CD4-positive, alpha-beta memory T cell (primary cell): ENCODE results near the gene RFNG. TPM values are rescaled to one million over a fixed set of nuclear protein-coding genes. Genes with fewer than 3 reads are reported as not detected.

Source experiments
- CTCF ChIA-PET: fragments of 350-600 bp; sonication (Branson Sonifier 250); formaldehyde crosslinking; loops from one replicate; lab custom pipeline; 2021; ENCODE audit warnings: inconsistent platforms; ENCODE audit not compliant: partially characterized antibody; lab: Charles Lee
- POLR2A ChIA-PET: fragments of 350-600 bp; sonication (Branson Sonifier 250); formaldehyde crosslinking; loops from one replicate; lab custom pipeline; 2021; ENCODE audit not compliant: partially characterized antibody; lab: Charles Lee
- DNase-seq, 5 donors: peaks; one replicate each; pipeline versions ENCODE4 v3.0.0 to v3.0.0-alpha.2; 2020 to 2022; ENCODE audit warnings: mixed read lengths in 1 of 5
- H3K27ac ChIP-seq: one replicate; pipeline ENCODE4 v1.7.0; 2013; ENCODE audit warnings: low read depth, low read length
- H3K27me3 ChIP-seq: 2 replicates; pipeline ENCODE4 v1.7.0; 2013; ENCODE audit warnings: mild to moderate bottlenecking, low read length, moderate library complexity; ENCODE audit not compliant: insufficient read depth
- H3K36me3 ChIP-seq: 2 replicates; pipeline ENCODE4 v1.7.0; 2013; ENCODE audit warnings: mild to moderate bottlenecking, low read length, moderate library complexity; ENCODE audit not compliant: insufficient read depth
- H3K4me1 ChIP-seq: 2 replicates; pipeline ENCODE4 v1.7.0; 2013; ENCODE audit warnings: mild to moderate bottlenecking, low read length, moderate library complexity; ENCODE audit not compliant: insufficient read depth
- H3K4me3 ChIP-seq, 2 donors: one replicate each; pipeline ENCODE4 v1.7.0; 2013; ENCODE audit warnings: low read length in 2 of 2, mild to moderate bottlenecking in 1 of 2
- H3K9me3 ChIP-seq, 2 donors: one replicate each; pipeline ENCODE4 v1.7.0; 2013; ENCODE audit warnings: low read length in 2 of 2, control low read depth in 1 of 2; ENCODE audit not compliant: control insufficient read depth in 1 of 2
- H3K27ac Mint-ChIP-seq, 7 donors: one replicate each; pipeline ENCODE4 v1.8.0; 2020 to 2021; ENCODE audit warnings: mixed read lengths in 7 of 7, mild to moderate bottlenecking in 6 of 7, inconsistent platforms in 3 of 7, moderate library complexity in 3 of 7
- H3K27me3 Mint-ChIP-seq, 2 donors: one replicate each; pipeline ENCODE4 v1.8.0; 2020 to 2021; ENCODE audit warnings: mixed read lengths in 2 of 2
- H3K36me3 Mint-ChIP-seq, 2 donors: one replicate each; pipeline ENCODE4 v1.8.0; 2020 to 2021; ENCODE audit warnings: mixed read lengths in 2 of 2, inconsistent platforms in 1 of 2, mild to moderate bottlenecking in 1 of 2
- H3K4me1 Mint-ChIP-seq, 4 donors: one replicate each; pipeline ENCODE4 v1.8.0; 2020 to 2021; ENCODE audit warnings: mixed read lengths in 4 of 4, mild to moderate bottlenecking in 1 of 4
- H3K4me3 Mint-ChIP-seq, 8 donors: one replicate each; pipeline ENCODE4 v1.8.0; 2020 to 2021; ENCODE audit warnings: mixed read lengths in 8 of 8, mild to moderate bottlenecking in 7 of 8, moderate library complexity in 6 of 8, inconsistent platforms in 3 of 8
- H3K9me3 Mint-ChIP-seq, 8 donors: one replicate each; pipeline ENCODE4 v1.8.0; 2020 to 2021; ENCODE audit warnings: mixed read lengths in 8 of 8, mild to moderate bottlenecking in 5 of 8, inconsistent platforms in 3 of 8, moderate library complexity in 1 of 8
- intact Hi-C: fragments of 100-400 bp; cut with micrococcal nuclease; formaldehyde crosslinking; loops from one replicate; pipeline ENCODE4 v1.15.1; 2023
- polyA plus RNA-seq, 2 donors: library from polyadenylated mRNA; unstranded; fragments of 300-500 nt; fragmentation: Illumina TruSeq; gene quantifications; one replicate each; pipeline ENCODE4 v1.2.3, GENCODE V29; 2021
- total RNA-seq, 2 experiments: library from RNA; stranded (reverse); gene quantifications; one replicate each; pipeline ENCODE4 v1.2.3, GENCODE V29; 2021

Gene RFNG
- total and polyA plus RNA-seq, 4 experiments from 2014 or later: 6.2 to 44.0 (median 22.9) TPM

- intact Hi-C loops: no loop called here
- no peaks in the 10 kb centered on the region for H3K9me3 ChIP-seq
- ChIA-PET CTCF (no interaction called here), POLR2A (no interaction called here)
- H3K36me3 Mint-ChIP-seq: peaks cover 2 to 4% of the 10 kb centered on the region in 2 donors
- H3K36me3 ChIP-seq: no peaks in the 10 kb centered on the region
- no peak overlapping the region for H3K4me3 ChIP-seq
- no peak overlapping the region for H3K27ac ChIP-seq
- DNase-seq: no peak
- H3K27me3 ChIP-seq: no peaks in the 10 kb centered on the region
- no peak overlapping the region for H3K27ac Mint-ChIP-seq
- no peak overlapping the region for H3K4me3 Mint-ChIP-seq
- no peaks in the 10 kb centered on the region for H3K9me3 Mint-ChIP-seq
- H3K4me1 Mint-ChIP-seq: no peaks in the 10 kb centered on the region
- no peaks in the 10 kb centered on the region for H3K4me1 ChIP-seq
- H3K27me3 Mint-ChIP-seq: no peaks in the 10 kb centered on the region
Observed at GRCh38 chr17:81998691-81999438, 52.7 kb downstream of the RFNG start.

GRCh38 chr17:81998212-81998611, 53.4 kb downstream of the RFNG start:
- no peaks in the 10 kb centered on the region for H3K27me3 ChIP-seq
- H3K36me3 Mint-ChIP-seq: peaks cover 2 to 7% of the 10 kb centered on the region in 2 donors
- H3K36me3 ChIP-seq: no peaks in the 10 kb centered on the region
- POLR2A ChIA-PET: no interaction called here
- H3K9me3 Mint-ChIP-seq: no peaks in the 10 kb centered on the region
- no peak overlapping the region for H3K4me3 Mint-ChIP-seq
- H3K4me1 Mint-ChIP-seq: no peaks in the 10 kb centered on the region
- H3K27me3 Mint-ChIP-seq: no peaks in the 10 kb centered on the region
- DNase-seq: no peak
- no peak overlapping the region for H3K27ac Mint-ChIP-seq
- H3K27ac ChIP-seq: no peak overlapping the region
- H3K9me3 ChIP-seq: no peaks in the 10 kb centered on the region
- CTCF ChIA-PET: no interaction called here
- intact Hi-C loops: no loop called here
- H3K4me3 ChIP-seq: no peak overlapping the region
- H3K4me1 ChIP-seq: no peaks in the 10 kb centered on the region

Other genes starting within 250 kb of the RFNG start
- not detected for gene GCGR, start 247.7 kb downstream of the RFNG start, total RNA-seq
- not detected for gene GCGR, start 247.7 kb downstream of the RFNG start, polyA plus RNA-seq
- 10 to 100 TPM; 65.8 to 71.0 TPM for gene MCRIP1, start 218.5 kb downstream of the RFNG start, total RNA-seq
- gene MCRIP1, start 218.5 kb downstream of the RFNG start, polyA plus RNA-seq: 10 to 100 TPM; 66.7 to 87.2 TPM
- gene PPP1R27, start 216.8 kb downstream of the RFNG start, total RNA-seq: not detected
- gene PPP1R27, start 216.8 kb downstream of the RFNG start, polyA plus RNA-seq: under 1 TPM in 1 of 2 donors, not detected in 1; 0.18 TPM
- 100 to 1,000 TPM; 392 to 409 TPM for gene P4HB, start 191.3 kb downstream of the RFNG start, total RNA-seq
- 100 to 1,000 TPM; 272 to 339 TPM for gene P4HB, start 191.3 kb downstream of the RFNG start, polyA plus RNA-seq
- 100 to 1,000 TPM; 380 to 382 TPM for gene ARHGDIA, start 180.5 kb downstream of the RFNG start, total RNA-seq
- gene ARHGDIA, start 180.5 kb downstream of the RFNG start, polyA plus RNA-seq: 100 to 1,000 TPM in 1 of 2 donors, 10 to 100 TPM in 1; 84.8 to 205 TPM
- 10 to 100 TPM; 47.2 to 47.7 TPM for gene ALYREF, start 160.2 kb downstream of the RFNG start, total RNA-seq
- 10 to 100 TPM; 23.3 to 50.8 TPM for gene ALYREF, start 160.2 kb downstream of the RFNG start, polyA plus RNA-seq
- 10 to 100 TPM; 53.8 to 57.0 TPM for gene ANAPC11, start 160.1 kb downstream of the RFNG start, total RNA-seq
- 100 to 1,000 TPM; 262 to 267 TPM for gene ANAPC11, start 160.1 kb downstream of the RFNG start, polyA plus RNA-seq
- gene NPB, start 149.6 kb downstream of the RFNG start, total RNA-seq: under 1 TPM; 0.61 to 0.79 TPM
- gene NPB, start 149.6 kb downstream of the RFNG start, polyA plus RNA-seq: not detected
- 10 to 100 TPM; 43.5 to 48.3 TPM for gene PCYT2, start 140.4 kb downstream of the RFNG start, total RNA-seq
- gene PCYT2, start 140.4 kb downstream of the RFNG start, polyA plus RNA-seq: 10 to 100 TPM; 27.8 to 30.3 TPM
- gene SIRT7, start 133.6 kb downstream of the RFNG start, total RNA-seq: 10 to 100 TPM; 87.8 to 91.9 TPM
- 10 to 100 TPM; 31.5 to 45.0 TPM for gene SIRT7, start 133.6 kb downstream of the RFNG start, polyA plus RNA-seq
- 10 to 100 TPM; 16.0 to 16.3 TPM for gene MAFG, start 124.1 kb downstream of the RFNG start, total RNA-seq
- gene MAFG, start 124.1 kb downstream of the RFNG start, polyA plus RNA-seq: 1 to 10 TPM; 2.1 to 3.5 TPM
- gene PYCR1, start 114.5 kb downstream of the RFNG start, total RNA-seq: 1 to 10 TPM in 1 of 2 experiments, under 1 TPM in 1; 0.64 to 1.1 TPM
- gene PYCR1, start 114.5 kb downstream of the RFNG start, polyA plus RNA-seq: 1 to 10 TPM in 1 of 2 donors, under 1 TPM in 1; 0.54 to 3.1 TPM
- gene MYADML2, start 104.6 kb downstream of the RFNG start, total RNA-seq: not detected
- gene MYADML2, start 104.6 kb downstream of the RFNG start, polyA plus RNA-seq: not detected
- gene NOTUM, start 90.6 kb downstream of the RFNG start, total RNA-seq: not detected
- not detected for gene NOTUM, start 90.6 kb downstream of the RFNG start, polyA plus RNA-seq
- gene ASPSCR1, start 74.2 kb downstream of the RFNG start, total RNA-seq: 10 to 100 TPM; 40.4 to 40.6 TPM
- gene ASPSCR1, start 74.2 kb downstream of the RFNG start, polyA plus RNA-seq: 10 to 100 TPM; 25.1 to 36.7 TPM
- gene CENPX, start 28.9 kb downstream of the RFNG start, total RNA-seq: 10 to 100 TPM; 33.4 to 35.4 TPM
- gene CENPX, start 28.9 kb downstream of the RFNG start, polyA plus RNA-seq: 10 to 100 TPM; 37.9 to 70.8 TPM
- gene LRRC45, start 28.5 kb downstream of the RFNG start, total RNA-seq: 10 to 100 TPM; 18.0 to 18.7 TPM
- gene LRRC45, start 28.5 kb downstream of the RFNG start, polyA plus RNA-seq: 1 to 10 TPM; 5.7 to 8.2 TPM
- 1 to 10 TPM in 1 of 2 experiments, under 1 TPM in 1; 0.86 to 2.3 TPM for gene RAC3, start 20.1 kb downstream of the RFNG start, total RNA-seq
- gene RAC3, start 20.1 kb downstream of the RFNG start, polyA plus RNA-seq: under 1 TPM in 1 of 2 donors, not detected in 1; 0.44 TPM
- gene DCXR, start 14.1 kb downstream of the RFNG start, total RNA-seq: 10 to 100 TPM; 65.9 to 68.2 TPM
- gene DCXR, start 14.1 kb downstream of the RFNG start, polyA plus RNA-seq: 100 to 1,000 TPM; 118 to 164 TPM
- gene GPS1, start 87 bp upstream of the RFNG start, total RNA-seq: 10 to 100 TPM; 85.1 to 89.0 TPM
- gene GPS1, start 87 bp upstream of the RFNG start, polyA plus RNA-seq: 100 to 1,000 TPM; 139 to 148 TPM
- gene DUS1L, start 14.0 kb upstream of the RFNG start, total RNA-seq: 100 to 1,000 TPM; 139 to 141 TPM
- gene DUS1L, start 14.0 kb upstream of the RFNG start, polyA plus RNA-seq: 100 to 1,000 TPM in 1 of 2 donors, 10 to 100 TPM in 1; 48.1 to 138 TPM
- gene FASN, start 46.4 kb upstream of the RFNG start, total RNA-seq: 10 to 100 TPM; 26.5 to 27.7 TPM
- 1 to 10 TPM in 1 of 2 donors, under 1 TPM in 1; 0.03 to 3.5 TPM for gene FASN, start 46.4 kb upstream of the RFNG start, polyA plus RNA-seq
- 10 to 100 TPM; 80.5 to 88.7 TPM for gene CCDC57, start 161.0 kb upstream of the RFNG start, total RNA-seq
- 10 to 100 TPM; 41.6 to 43.6 TPM for gene CCDC57, start 161.0 kb upstream of the RFNG start, polyA plus RNA-seq
- gene SLC16A3, start 177.2 kb upstream of the RFNG start, total RNA-seq: 10 to 100 TPM; 30.3 to 31.4 TPM
- gene SLC16A3, start 177.2 kb upstream of the RFNG start, polyA plus RNA-seq: 1 to 10 TPM; 1.4 to 5.6 TPM
- 100 to 1,000 TPM; 182 TPM for gene CSNK1D, start 221.9 kb upstream of the RFNG start, total RNA-seq
- gene CSNK1D, start 221.9 kb upstream of the RFNG start, polyA plus RNA-seq: 10 to 100 TPM; 31.6 to 77.2 TPM